ENCODE data around the gene RAB31. TPM values are rescaled to one million over a fixed set of nuclear protein-coding genes. Genes with fewer than 3 reads are reported as not detected.

RAB31 gene
- total and polyA plus RNA-seq, 2 of the 13 experiments (the other 11 are each of a cell fraction or from before 2014, with no cell fraction given): 1.1 to 1.7 TPM

DNA sequence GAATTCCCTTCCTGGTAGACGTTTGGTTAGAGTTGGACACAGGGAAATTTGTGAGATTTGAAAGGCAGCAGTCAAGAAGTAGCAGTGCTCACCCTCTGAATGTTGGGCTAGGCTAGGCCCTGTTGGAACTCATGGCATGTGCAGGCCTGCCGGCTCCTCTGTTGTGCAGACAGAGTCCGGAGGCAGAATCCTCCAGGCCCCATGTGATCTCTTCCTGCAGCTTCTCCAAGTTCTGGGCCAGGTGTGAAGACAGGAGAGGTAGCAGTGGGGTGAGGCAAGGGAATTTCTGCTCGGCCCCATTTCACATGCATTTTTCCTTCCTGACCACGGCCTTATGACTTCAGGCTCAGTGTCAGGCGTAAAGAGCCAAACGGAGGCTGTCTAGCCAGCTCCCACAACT lies 36.9 kb upstream of the RAB31 start:
- intact Hi-C loops (cut with micrococcal nuclease; ENCODE audit: unreplicated experiment): no loop called here
- Histone ChIP-seq H2AFZ (ENCODE audit: low read length) (peak overlapping the region; percentile 63), H3K4me3 (replicated peaks in 1 of 3; ENCODE audit: insufficient read depth in 1 of 3, low read depth in 2 of 3, low read length in 3 of 3) (no peak overlapping the region), H3K79me2 (ENCODE audit: insufficient read depth, low read length) (no peaks in the 10 kb centered on the region), H3K4me1 (ENCODE audit: insufficient read depth, low read length) (peaks cover 28% of the 10 kb centered on the region), H3K27ac (ENCODE audit: extremely low read length, insufficient read depth, low read length) (no peak overlapping the region), H3K9me3 (ENCODE audit: low read length) (no peaks in the 10 kb centered on the region), H3K9ac (ENCODE audit: insufficient read depth, low read depth, low read length) (no peak overlapping the region), H3K36me3 (replicated peaks in 1 of 2; ENCODE audit: control insufficient read depth in 1 of 2, insufficient read depth in 2 of 2, low read length in 2 of 2) (no peaks in the 10 kb centered on the region), H3K4me2 (ENCODE audit: low read depth, low read length) (no peak overlapping the region; the same call in 1 of the 2 replicates), H4K20me1 (ENCODE audit: insufficient read depth, low read length) (no peaks in the 10 kb centered on the region), H3K27me3 (ENCODE audit: control insufficient read depth in 1 of 2, insufficient read depth in 2 of 2, low read length in 2 of 2) (0 out of 5 replicates have a peak, but pooled peaks cover 0 to 6% of the 10 kb centered on the region in 2 experiments)
- ChIA-PET POLR2A (no interaction called here), CTCF (ENCODE audit: low intra/inter-chr PET ratio, low total read pairs) (no interaction called here)
- in situ Hi-C loops (cut with HindIII; ENCODE audit: extremely low pct_ligation_motif_present, low pct_unique_long_range_greater_than_20kb): loop anchor here (10.0 kb wide), 1 partner anchor 56 kb away; the partner anchor contains the start of gene PPP4R1
- ATAC-seq (no peak), FAIRE-seq (no peak), DNase-seq (ENCODE audit: low spot score) (no peak)
- TF ChIP-seq ZNF619 (CRISPR knock-in tag; IDR thresholded peaks at IDR 0.05): no peak
- TF ChIP-seq HIVEP1 (CRISPR knock-in tag; IDR thresholded peaks at IDR 0.05): no peak
- no peak for TF ChIP-seq ZNF441 (CRISPR knock-in tag; IDR thresholded peaks at IDR 0.05; ENCODE audit: borderline replicate concordance)
- TF ChIP-seq ELF4 (CRISPR knock-in tag; IDR thresholded peaks at IDR 0.05; ENCODE audit: borderline replicate concordance): no peak
- TF ChIP-seq NFKBIZ (CRISPR knock-in tag; IDR thresholded peaks at IDR 0.05): no peak
- no peak for TF ChIP-seq ZNF501 (CRISPR knock-in tag; IDR thresholded peaks at IDR 0.05)
- TF ChIP-seq CHCHD3 (CRISPR knock-in tag; IDR thresholded peaks at IDR 0.05): no peak
- TF ChIP-seq ZNF33A (CRISPR knock-in tag; IDR thresholded peaks at IDR 0.05; ENCODE audit: borderline replicate concordance): no peak
- TF ChIP-seq, protein P1, sequence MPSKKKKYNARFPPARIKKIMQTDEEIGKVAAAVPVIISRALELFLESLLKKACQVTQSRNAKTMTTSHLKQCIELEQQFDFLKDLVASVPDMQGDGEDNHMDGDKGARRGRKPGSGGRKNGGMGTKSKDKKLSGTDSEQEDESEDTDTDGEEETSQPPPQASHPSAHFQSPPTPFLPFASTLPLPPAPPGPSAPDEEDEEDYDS (CRISPR knock-in tag; IDR thresholded peaks at IDR 0.05): no peak
- TF ChIP-seq ZNF567 (CRISPR knock-in tag; IDR thresholded peaks at IDR 0.05; ENCODE audit: borderline replicate concordance): no peak
- TF ChIP-seq PCBP2 (optimal IDR thresholded peaks at IDR 0.05; ENCODE audit: low read depth, low read length, poor library complexity, severe bottlenecking): no peak
- TF ChIP-seq TARDBP (CRISPR knock-in tag; IDR thresholded peaks at IDR 0.05): no peak
- no peak for TF ChIP-seq CREM (IDR thresholded peaks at IDR 0.05)
- no peak for TF ChIP-seq CREM (CRISPR knock-in tag; IDR thresholded peaks at IDR 0.05)
- TF ChIP-seq FIP1L1 (IDR thresholded peaks at IDR 0.05; ENCODE audit: borderline replicate concordance, insufficient read depth, low read depth, low read length): no peak
- WGBS (ENCODE audit: low lambda C conversion rate): 57% methylated on average over 7 of the region's 7 CpGs
- no TSS peak for BruUV-seq (replicated peaks)
